Colonic mucosa (tissue), 4 donors: ENCODE results near the gene HTR2C. TPM values are rescaled to one million over a fixed set of nuclear protein-coding genes. Genes with fewer than 3 reads are reported as not detected.

Source experiments
- DNase-seq: peaks from one replicate; pipeline ENCODE4 v3.0.0-alpha.2; 2020
- H3K27ac ChIP-seq: fragments of 200-600 bp; one replicate; pipeline ENCODE4 v1.8.0; 2021
- H3K27me3 ChIP-seq: fragments of 200-600 bp; one replicate; pipeline ENCODE4 v1.8.0; 2021
- H3K36me3 ChIP-seq: fragments of 200-600 bp; one replicate; pipeline ENCODE4 v1.8.0; 2021
- H3K4me1 ChIP-seq: fragments of 200-600 bp; one replicate; pipeline ENCODE4 v1.8.0; 2021; ENCODE audit warnings: mild to moderate bottlenecking
- H3K4me3 ChIP-seq: fragments of 200-600 bp; one replicate; pipeline ENCODE4 v1.8.0; 2021
- H3K9ac ChIP-seq, 2 donors: one replicate each; pipeline ENCODE4 v1.7.0; 2013; ENCODE audit warnings: control low read depth in 2 of 2, low read depth in 2 of 2, low read length in 2 of 2
- H3K9me3 ChIP-seq: fragments of 200-600 bp; one replicate; pipeline ENCODE4 v1.8.0; 2021
- CTCF ChIP-seq: fragments of 200-600 bp; IDR thresholded peaks from one replicate; pipeline ENCODE4 v1.8.0; 2022; ENCODE audit warnings: antibody characterized with exemption, mild to moderate bottlenecking
- intact Hi-C: fragments of 100-400 bp; cut with DNase I; formaldehyde crosslinking; loops from one replicate; pipeline ENCODE4 v1.14.1; 2022
- total RNA-seq, 2 donors: library from RNA; stranded (reverse); fragmentation: NEBNext Ultra II Directional in 1 of 2; extraction: Animal tissue kit (Norgen Biotek cat#: 25700) in 1 of 2; gene quantifications; one replicate each; pipeline ENCODE4 v1.2.1, GENCODE V29; 2021
- donor health status: healthy.
- donor health status: DM: no; HTN: no; CAD: no.
- donor health status: DM: no; HTN: no; CAD: no.

Gene HTR2C
- total RNA-seq, 2 donors from 2014 or later, result not detected

GRCh38 chrX:114611018-114611619 lies 27.2 kb downstream of the HTR2C start:
- Histone ChIP-seq H3K27ac (no peak overlapping the region), H3K27me3 (no peaks in the 10 kb centered on the region), H3K36me3 (no peaks in the 10 kb centered on the region), H3K9ac (no peak overlapping the region), H3K9me3 (no peaks in the 10 kb centered on the region), H3K4me3 (no peak overlapping the region), H3K4me1 (no peaks in the 10 kb centered on the region)
- intact Hi-C loops, result loop anchor here (5.0 kb wide), 1 partner anchor 536 kb away; no protein-coding TSS in a partner anchor
- TF ChIP-seq CTCF, result peak; percentile 88
- peak; percentile 38 for DNase-seq

GRCh38 chrX:114615765-114616164 lies 31.9 kb downstream of the HTR2C start:
- DNase-seq, result no peak
- intact Hi-C loops, result no loop called here

GRCh38 chrX:114619874-114620273 lies 36.0 kb downstream of the HTR2C start:
- H3K9me3 ChIP-seq, result no peaks in the 10 kb centered on the region
- no peak overlapping the region for H3K27ac ChIP-seq
- peak; percentile 36 for TF ChIP-seq CTCF
- H3K36me3 ChIP-seq, result no peaks in the 10 kb centered on the region
- H3K27me3 ChIP-seq, result no peaks in the 10 kb centered on the region
- no peak for DNase-seq
- H3K9ac ChIP-seq, result no peak overlapping the region
- intact Hi-C loops, result loop anchor here (10.0 kb wide), 1 partner anchor 335 kb away; no protein-coding TSS in a partner anchor
- H3K4me1 ChIP-seq, result no peaks in the 10 kb centered on the region
- H3K4me3 ChIP-seq, result no peak overlapping the region

More at GRCh38 chrX:114615765-114616164, 31.9 kb downstream of the HTR2C start:
- Histone ChIP-seq H3K36me3 (no peaks in the 10 kb centered on the region), H3K27me3 (no peaks in the 10 kb centered on the region), H3K4me3 (no peak overlapping the region), H3K4me1 (no peaks in the 10 kb centered on the region), H3K27ac (no peak overlapping the region), H3K9ac (no peak overlapping the region), H3K9me3 (no peaks in the 10 kb centered on the region)
- TF ChIP-seq CTCF, result no peak

GRCh38 chrX:114626323-114626722 lies 42.4 kb downstream of the HTR2C start:
- no peaks in the 10 kb centered on the region for H3K4me1 ChIP-seq
- no peaks in the 10 kb centered on the region for H3K9me3 ChIP-seq
- H3K36me3 ChIP-seq, result no peaks in the 10 kb centered on the region
- peak; percentile 20 for TF ChIP-seq CTCF
- no peak overlapping the region for H3K27ac ChIP-seq
- intact Hi-C loops, result loop anchor here (10.0 kb wide), 1 partner anchor 328 kb away; no protein-coding TSS in a partner anchor
- no peak overlapping the region for H3K9ac ChIP-seq
- H3K4me3 ChIP-seq, result no peak overlapping the region
- DNase-seq, result no peak
- no peaks in the 10 kb centered on the region for H3K27me3 ChIP-seq

GRCh38 chrX:114635986-114636385 lies 52.1 kb downstream of the HTR2C start:
- Histone ChIP-seq H3K27ac (no peak overlapping the region), H3K9me3 (no peaks in the 10 kb centered on the region), H3K36me3 (no peaks in the 10 kb centered on the region), H3K4me1 (no peaks in the 10 kb centered on the region), H3K9ac (no peak overlapping the region), H3K27me3 (no peaks in the 10 kb centered on the region), H3K4me3 (no peak overlapping the region)
- intact Hi-C loops, result no loop called here
- no peak for DNase-seq
- TF ChIP-seq CTCF, result no peak
